ENCODE results near the gene MAP3K13.

Gene MAP3K13

DNA sequence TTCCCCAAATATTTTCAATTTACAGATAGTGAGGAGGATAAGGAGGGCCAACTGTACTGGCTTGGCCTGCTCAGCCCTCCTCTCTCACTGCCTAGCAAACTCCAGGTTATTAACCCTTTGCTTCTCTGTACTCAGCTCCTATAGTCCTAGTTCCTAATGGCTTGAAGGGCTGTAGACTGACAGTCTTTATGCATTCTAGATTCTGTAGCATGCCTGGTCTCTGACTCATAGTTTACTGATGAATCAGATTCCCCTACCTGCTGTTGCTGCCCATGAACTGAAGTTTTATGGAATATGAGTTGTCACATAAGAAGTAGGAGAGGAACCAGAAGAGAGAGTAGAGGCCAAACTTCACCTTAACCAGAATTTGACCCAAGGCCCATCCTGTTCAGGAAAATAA, 27.1 kb upstream of the MAP3K13 start:
- no peaks in the 10 kb centered on the region for H3K27me3 Mint-ChIP-seq
- no peak overlapping the region for H3K27ac Mint-ChIP-seq
- H3K4me1 Mint-ChIP-seq = peaks cover 9% of the 10 kb centered on the region
- no peaks in the 10 kb centered on the region for H3K36me3 Mint-ChIP-seq
- H3K9me3 Mint-ChIP-seq = no peaks in the 10 kb centered on the region
- no peak overlapping the region for H3K4me3 Mint-ChIP-seq
- ATAC-seq = no peak

DNA sequence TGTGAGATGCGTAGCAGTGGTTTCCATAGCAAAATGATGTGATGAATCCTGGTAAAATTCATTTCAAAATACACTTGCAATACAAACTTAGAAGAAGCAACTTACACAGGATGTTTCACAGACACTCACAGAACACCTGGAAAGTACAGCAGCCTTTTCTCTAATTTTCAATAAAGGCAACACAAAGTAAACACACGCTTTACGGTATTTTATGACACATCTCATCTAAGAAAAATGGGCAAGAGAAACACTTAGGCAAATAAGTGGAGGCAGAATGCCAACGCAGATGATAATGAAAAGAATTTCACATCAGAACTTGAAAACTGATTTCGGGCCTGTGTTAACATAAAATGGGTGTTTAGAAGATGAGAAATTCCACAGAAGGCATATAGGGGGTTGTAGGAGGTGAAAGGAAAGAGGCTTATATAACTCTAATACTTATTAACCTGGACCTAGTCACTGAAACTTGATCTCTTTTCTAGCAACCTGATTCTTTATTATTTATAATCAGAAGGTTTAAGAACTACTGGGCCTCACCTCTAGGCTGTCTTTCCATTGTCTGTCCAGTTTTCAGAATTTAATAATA, 25.6 kb upstream of the MAP3K13 start:
- no peak overlapping the region for H3K27ac Mint-ChIP-seq
- H3K9me3 Mint-ChIP-seq = no peaks in the 10 kb centered on the region
- H3K4me1 Mint-ChIP-seq = peaks cover 4% of the 10 kb centered on the region
- ATAC-seq = no peak
- H3K4me3 Mint-ChIP-seq = no peak overlapping the region
- no peaks in the 10 kb centered on the region for H3K36me3 Mint-ChIP-seq
- no peaks in the 10 kb centered on the region for H3K27me3 Mint-ChIP-seq

DNA sequence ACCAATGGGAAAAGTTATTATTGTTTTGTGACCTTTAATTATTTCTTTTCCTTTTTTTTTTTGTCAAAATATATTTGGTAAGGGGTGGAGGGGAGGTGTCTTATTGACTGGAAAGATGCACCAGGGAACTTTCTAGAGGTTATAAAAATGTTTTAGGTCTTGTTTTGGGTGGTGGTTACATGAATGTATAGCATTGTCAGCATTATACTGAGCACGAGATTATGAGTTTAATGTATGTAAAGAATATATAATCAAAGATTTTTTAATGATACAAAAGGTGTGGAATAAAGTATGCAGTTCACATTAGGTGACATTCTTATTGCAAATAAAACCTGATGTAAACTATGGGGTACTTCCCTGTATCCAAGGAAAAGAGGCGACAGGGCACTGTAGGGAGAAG, 23.0 kb upstream of the MAP3K13 start:
- Mint-ChIP-seq H3K4me1 (peaks cover 8% of the 10 kb centered on the region), H3K9me3 (no peaks in the 10 kb centered on the region), H3K4me3 (no peak overlapping the region), H3K27ac (no peak overlapping the region), H3K36me3 (no peaks in the 10 kb centered on the region), H3K27me3 (no peaks in the 10 kb centered on the region)
- ATAC-seq = no peak

DNA sequence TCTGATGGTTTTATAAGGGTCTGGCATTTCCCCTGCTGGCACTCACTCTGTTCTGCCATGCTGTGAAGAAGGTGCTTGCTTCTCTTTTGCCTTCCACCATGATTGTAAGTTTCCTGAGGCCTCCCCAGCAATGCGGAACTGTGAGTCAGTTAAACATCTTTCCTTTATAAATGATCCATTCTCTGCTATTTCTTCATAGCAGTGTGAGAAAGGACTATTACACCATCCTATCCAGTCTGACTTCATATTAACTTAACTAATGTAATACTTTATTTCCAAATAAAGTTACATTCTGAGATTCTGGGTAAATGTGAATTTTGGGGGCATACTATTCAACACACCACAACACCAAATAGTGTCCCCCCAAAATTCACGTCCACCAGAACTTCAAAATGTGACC, 22.2 kb upstream of the MAP3K13 start:
- Mint-ChIP-seq H3K9me3 (no peaks in the 10 kb centered on the region), H3K36me3 (no peaks in the 10 kb centered on the region), H3K27me3 (no peaks in the 10 kb centered on the region), H3K27ac (no peak overlapping the region), H3K4me1 (peaks cover 8% of the 10 kb centered on the region), H3K4me3 (no peak overlapping the region)
- ATAC-seq = no peak

DNA sequence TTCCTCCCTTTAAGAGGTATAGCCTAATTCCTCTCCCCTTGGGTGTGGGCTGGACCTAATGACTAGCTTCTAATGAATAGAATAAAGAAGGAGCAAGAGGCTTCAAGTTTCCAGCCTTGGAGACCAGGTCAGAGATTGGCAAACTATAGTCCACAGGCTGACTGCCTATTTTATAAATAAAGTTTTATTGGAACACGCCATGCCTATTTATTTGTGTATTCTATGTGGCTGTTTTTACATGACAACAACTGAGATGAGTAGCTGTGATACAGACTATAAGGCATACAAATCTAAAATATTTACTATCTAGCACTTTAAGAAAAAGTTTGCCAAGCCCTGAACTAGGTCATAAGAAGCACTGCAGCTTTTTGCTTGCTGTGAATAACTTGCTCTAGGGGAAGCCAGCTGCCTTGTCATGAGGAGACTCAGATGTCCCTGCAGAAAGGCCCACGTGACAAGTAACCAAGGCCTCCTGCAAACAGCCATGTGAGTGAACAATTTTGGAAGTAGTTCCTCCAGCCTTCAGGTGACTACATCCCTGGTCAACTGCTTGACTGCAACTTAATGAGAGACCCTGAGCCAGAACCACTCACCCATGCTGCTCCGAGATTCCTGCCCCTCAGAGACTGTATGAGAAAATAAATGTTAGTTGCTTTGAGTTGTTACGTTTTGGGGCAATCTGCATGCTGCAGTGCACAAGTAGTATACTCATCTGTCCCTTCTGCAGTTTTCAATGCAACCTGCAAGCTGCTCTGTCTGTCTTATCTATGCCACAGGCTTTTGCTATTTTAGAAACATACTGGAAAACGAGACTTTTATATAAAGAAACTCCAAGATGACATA, 21.1 kb upstream of the MAP3K13 start:
- no peaks in the 10 kb centered on the region for H3K9me3 Mint-ChIP-seq
- no peak overlapping the region for H3K27ac Mint-ChIP-seq
- no peak overlapping the region for H3K4me3 Mint-ChIP-seq
- no peaks in the 10 kb centered on the region for H3K36me3 Mint-ChIP-seq
- no peaks in the 10 kb centered on the region for H3K27me3 Mint-ChIP-seq
- ATAC-seq = no peak
- peaks cover 8% of the 10 kb centered on the region for H3K4me1 Mint-ChIP-seq

DNA sequence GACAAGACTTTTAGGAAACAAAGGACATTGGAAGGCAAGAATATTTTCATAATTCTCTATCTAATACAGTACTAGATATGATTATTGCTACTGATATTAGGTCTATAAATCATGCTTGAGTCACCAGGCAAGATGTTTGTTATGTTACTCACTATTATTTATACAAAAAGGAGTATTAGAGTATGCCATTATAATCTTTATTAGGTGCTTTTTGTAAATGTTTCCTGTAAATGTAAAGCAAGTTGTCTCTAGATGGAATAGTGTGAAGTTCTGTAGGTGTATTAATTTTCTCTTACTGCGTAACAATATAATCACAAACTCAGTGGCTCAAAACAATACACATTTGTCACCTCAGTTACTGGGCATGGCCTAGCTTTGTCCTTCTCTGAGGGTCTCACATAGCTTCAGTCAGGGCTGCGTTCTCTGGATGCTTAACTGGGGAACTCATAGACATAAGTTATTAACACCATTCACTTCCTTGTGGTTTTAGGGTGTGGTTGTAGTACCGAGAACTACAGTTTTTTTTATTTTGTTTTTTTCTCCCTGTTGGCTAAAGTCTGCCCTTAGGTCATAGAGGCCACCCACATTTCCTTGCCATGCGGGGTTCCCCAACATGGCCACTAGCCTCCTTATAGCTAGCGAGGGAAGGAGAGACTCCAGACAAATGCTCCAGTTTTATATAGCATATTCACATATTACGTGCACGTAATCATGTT, 20.3 kb upstream of the MAP3K13 start:
- ATAC-seq = no peak
- Mint-ChIP-seq H3K27ac (no peak overlapping the region), H3K4me3 (no peak overlapping the region), H3K4me1 (peaks cover 8% of the 10 kb centered on the region), H3K27me3 (no peaks in the 10 kb centered on the region), H3K36me3 (no peaks in the 10 kb centered on the region), H3K9me3 (no peaks in the 10 kb centered on the region)

DNA sequence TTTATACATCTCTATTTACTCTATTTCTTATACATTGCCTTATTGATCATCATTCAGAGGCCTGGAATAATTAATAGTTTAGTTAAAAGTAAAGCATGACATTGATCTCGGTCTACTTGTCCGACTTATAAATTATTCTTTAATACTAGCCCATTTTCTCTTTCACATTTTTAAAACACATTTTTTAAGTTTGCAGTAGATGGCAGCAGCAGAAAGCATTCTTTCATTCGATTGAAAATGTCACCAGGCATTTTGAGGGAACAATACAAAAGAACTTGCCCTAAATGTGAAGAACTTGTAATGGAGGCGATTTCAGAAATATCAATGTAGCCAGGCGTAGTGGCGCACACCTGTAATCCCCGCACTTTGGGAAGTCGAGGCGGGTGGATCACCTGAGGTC, 15.5 kb upstream of the MAP3K13 start:
- H3K27me3 Mint-ChIP-seq = peaks cover 12% of the 10 kb centered on the region
- peaks cover 8% of the 10 kb centered on the region for H3K4me1 Mint-ChIP-seq
- ATAC-seq = no peak
- peaks cover 4% of the 10 kb centered on the region for H3K9me3 Mint-ChIP-seq
- no peak overlapping the region for H3K27ac Mint-ChIP-seq
- no peaks in the 10 kb centered on the region for H3K36me3 Mint-ChIP-seq
- no peak overlapping the region for H3K4me3 Mint-ChIP-seq

DNA sequence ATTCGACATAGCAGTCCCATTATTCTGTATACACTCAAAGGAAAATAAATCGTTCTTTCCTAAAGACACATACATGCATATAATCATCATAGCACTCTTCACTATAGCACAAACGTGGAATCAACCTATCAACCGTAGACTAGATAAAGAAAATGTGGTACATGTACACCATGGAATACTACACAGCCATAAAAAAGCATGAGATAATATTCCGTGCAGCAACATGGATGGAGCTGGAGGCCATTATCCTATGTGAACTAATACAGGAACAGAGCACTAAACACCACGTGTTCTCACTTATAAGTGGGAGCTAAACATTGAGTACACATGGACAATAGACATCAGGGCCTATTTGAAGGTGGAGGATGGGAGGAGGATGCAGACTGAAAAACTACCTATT, 12.1 kb upstream of the MAP3K13 start:
- Mint-ChIP-seq H3K27me3 (peaks cover 22% of the 10 kb centered on the region), H3K4me3 (no peak overlapping the region), H3K9me3 (peaks cover 4% of the 10 kb centered on the region), H3K27ac (no peak overlapping the region), H3K36me3 (no peaks in the 10 kb centered on the region), H3K4me1 (no peaks in the 10 kb centered on the region)
- ATAC-seq = no peak

DNA sequence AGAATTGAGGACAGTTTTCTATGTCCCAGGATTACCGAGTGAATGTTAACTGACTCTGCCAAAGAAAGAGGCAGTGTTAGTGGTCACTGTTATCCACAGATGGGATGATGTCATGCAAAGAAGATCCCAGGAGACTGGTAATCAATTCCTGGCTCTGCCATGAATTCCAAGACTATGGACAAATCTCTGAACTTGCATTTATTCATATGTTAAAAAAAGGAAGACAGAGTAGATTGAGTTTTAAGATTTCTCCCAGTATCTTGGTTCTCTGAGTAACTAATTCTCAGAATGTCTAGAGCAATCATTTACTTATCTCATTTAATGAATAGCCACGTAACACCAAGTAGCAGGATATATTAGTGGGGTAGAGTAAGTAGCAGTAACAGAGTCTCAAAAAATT, 11.5 kb upstream of the MAP3K13 start:
- Mint-ChIP-seq H3K36me3 (no peaks in the 10 kb centered on the region), H3K4me3 (no peak overlapping the region), H3K9me3 (peaks cover 4% of the 10 kb centered on the region), H3K27me3 (peaks cover 22% of the 10 kb centered on the region), H3K4me1 (no peaks in the 10 kb centered on the region), H3K27ac (no peak overlapping the region)
- no peak for ATAC-seq

DNA sequence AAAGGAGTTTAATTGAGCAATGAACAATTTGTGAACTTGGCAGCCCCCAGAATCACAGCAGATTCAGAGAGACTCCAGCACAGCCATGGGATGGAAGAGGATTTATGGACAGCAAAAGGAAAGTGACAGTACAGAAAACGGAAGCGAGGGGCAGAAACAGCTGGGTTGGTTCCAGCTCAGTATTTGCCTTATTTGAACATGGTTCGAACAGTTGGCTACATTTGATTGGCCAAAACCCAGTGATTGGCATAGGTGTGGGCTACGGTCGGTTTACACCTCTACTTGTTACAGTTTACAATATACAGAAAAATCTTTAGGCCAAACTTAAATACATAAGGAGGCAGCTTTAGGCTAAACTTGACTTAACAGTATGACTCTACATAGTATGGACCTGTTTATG, 9.7 kb upstream of the MAP3K13 start:
- no peak for ATAC-seq
- Mint-ChIP-seq H3K27me3 (peaks cover 22% of the 10 kb centered on the region), H3K36me3 (no peaks in the 10 kb centered on the region), H3K4me1 (no peaks in the 10 kb centered on the region), H3K4me3 (no peak overlapping the region), H3K9me3 (peaks cover 4% of the 10 kb centered on the region), H3K27ac (no peak overlapping the region)

DNA sequence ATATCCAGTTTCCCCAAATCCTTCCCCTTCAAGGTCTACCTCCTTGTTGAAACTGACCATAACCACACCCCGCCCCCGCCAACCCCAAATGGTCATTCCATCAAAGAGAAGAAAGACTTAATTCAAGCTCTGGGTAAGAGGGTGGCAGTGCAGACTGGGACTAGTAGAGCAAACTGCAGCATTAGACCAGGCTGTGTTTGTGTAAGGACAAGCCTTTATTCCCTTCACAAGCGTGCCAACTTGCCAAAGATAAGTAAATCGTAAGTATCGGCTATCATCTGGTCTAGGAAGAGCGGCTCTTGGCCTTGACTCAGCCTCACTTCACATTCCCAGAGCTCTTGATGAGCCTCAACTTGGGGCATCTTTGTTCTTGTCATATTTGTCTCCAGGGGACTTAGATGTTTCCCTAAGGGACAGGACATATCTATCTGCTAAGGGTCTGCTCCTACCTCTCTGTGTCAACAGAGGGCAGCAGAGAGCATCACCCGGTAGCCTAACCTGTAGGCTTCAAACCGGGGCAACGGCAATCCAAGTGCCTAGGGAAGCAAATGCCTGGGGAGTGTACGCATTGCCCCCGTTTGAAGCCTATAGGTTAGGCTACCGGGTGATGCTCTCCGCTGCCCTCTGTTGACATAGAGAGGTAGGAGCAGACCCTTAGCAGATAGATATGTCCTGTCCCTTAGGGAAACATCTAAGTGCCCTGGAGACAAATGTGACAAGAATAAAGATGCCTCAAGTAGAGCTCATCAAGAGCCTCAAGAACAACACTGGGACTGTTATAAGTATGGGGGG, 8.9 kb upstream of the MAP3K13 start:
- no peaks in the 10 kb centered on the region for H3K36me3 Mint-ChIP-seq

DNA sequence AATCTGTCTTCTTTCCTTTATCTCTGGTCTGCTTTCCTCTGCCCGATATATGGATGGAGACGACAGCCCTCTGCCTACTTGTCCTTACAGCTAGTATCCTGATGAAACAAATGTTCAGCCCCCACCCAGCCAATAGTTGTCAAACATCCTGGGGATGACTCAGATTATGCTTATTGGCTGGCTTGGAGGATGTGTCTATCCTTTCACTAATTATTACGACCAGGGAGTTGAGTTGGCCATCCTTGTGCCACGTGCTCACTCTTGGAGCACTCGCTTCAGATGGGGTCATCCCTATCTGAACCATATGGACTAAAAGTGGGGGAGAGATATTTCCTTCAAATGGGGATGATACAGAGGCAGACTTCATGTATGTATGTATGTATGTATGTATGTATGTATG, 6.4 kb upstream of the MAP3K13 start:
- H3K4me3 Mint-ChIP-seq = no peak overlapping the region
- no peak for ATAC-seq
- H3K27ac Mint-ChIP-seq = no peak overlapping the region
- no peaks in the 10 kb centered on the region for H3K36me3 Mint-ChIP-seq
- H3K4me1 Mint-ChIP-seq = no peaks in the 10 kb centered on the region
- peaks cover 11% of the 10 kb centered on the region for H3K27me3 Mint-ChIP-seq
- no peaks in the 10 kb centered on the region for H3K9me3 Mint-ChIP-seq

More for the DNA sequence above, 8.9 kb upstream of the MAP3K13 start:
- no peaks in the 10 kb centered on the region for H3K4me1 Mint-ChIP-seq
- no peak overlapping the region for H3K4me3 Mint-ChIP-seq
- peaks cover 22% of the 10 kb centered on the region for H3K27me3 Mint-ChIP-seq
- no peak overlapping the region for H3K27ac Mint-ChIP-seq
- peaks cover 4% of the 10 kb centered on the region for H3K9me3 Mint-ChIP-seq
- ATAC-seq = peak; percentile 81

DNA sequence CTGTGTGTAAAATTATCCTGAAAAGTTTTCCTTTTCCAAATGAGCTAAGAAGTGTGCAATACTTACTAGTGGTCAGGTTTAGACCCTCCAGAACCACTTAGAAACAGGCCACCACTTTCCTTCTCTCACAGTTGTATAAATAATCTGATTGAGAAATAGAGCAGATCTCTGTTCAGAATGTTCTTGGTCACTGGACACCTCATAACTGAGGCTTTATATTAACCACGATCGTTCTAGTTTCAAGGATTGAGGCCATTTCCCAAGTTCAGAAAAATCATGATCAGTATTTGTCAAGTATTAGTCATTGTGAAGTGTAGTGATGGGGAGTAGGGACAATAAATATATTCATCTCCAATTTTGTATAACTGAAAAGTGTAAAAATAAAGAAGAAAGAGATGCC, 1.0 kb upstream of the MAP3K13 start:
- H3K36me3 Mint-ChIP-seq = no peaks in the 10 kb centered on the region
- no peaks in the 10 kb centered on the region for H3K9me3 Mint-ChIP-seq
- H3K4me1 Mint-ChIP-seq = peaks cover 17% of the 10 kb centered on the region
- no peak overlapping the region for H3K27ac Mint-ChIP-seq
- H3K4me3 Mint-ChIP-seq = no peak overlapping the region
- ATAC-seq = no peak
- peaks cover 31% of the 10 kb centered on the region for H3K27me3 Mint-ChIP-seq

DNA sequence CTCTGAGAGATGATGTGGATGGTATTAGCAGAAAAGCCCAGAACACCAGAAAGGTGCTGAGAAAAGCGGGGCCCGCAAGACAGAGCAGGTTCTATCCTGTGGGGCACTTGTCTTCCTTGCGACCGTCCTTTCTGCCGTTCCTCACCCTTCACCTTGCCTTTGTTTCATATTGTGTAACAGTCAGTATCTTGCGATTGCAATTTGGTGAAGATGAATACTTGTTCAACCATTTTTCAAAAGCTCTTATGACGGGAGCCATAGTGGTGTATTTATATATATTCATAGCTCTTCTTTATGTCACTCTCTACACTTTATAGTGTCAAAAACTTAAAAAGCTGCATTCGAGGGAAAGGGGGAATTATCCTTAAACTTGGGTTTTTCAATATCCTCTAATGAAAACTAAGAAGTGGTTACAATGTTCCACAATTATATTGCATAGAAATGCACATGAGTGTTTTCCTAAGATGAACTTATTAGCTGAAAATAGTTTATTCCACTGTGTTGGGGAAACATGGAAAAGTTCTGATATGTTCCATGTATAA, 797 bp downstream of the MAP3K13 start:
- Mint-ChIP-seq H3K9me3 (no peaks in the 10 kb centered on the region), H3K27ac (no peak overlapping the region), H3K36me3 (no peaks in the 10 kb centered on the region), H3K4me1 (peaks cover 17% of the 10 kb centered on the region), H3K27me3 (peaks cover 46% of the 10 kb centered on the region), H3K4me3 (peak overlapping the region; percentile 81)
- peak; percentile 63 for ATAC-seq
